PFSK-1 (cell line): ENCODE data around the gene CTXN3.

ENCODE experiments used
- FOXP2 ChIP-seq: optimal IDR thresholded peaks from 2 replicates; pipeline ENCODE3; 2011; ENCODE audit warnings: borderline replicate concordance, control low read depth, inconsistent platforms; ENCODE audit not compliant: insufficient read depth; ENCODE audit errors: extremely low read length, extremely low read depth
- POLR2AphosphoS5 ChIP-seq: IDR thresholded peaks from 2 replicates; pipeline ENCODE4 v1.6.1; 2012; ENCODE audit warnings: low read depth, mild to moderate bottlenecking, control low read depth, low read length, moderate library complexity
- REST ChIP-seq, 2 experiments: IDR thresholded peaks; 2 replicates each; pipeline versions ENCODE4 v1.6.1 to v1.8.0; 2011 to 2012; ENCODE audit warnings: low read depth in 2 of 2, low read length in 2 of 2, control low read depth in 1 of 2, inconsistent platforms in 1 of 2, mild to moderate bottlenecking in 1 of 2, moderate library complexity in 1 of 2; ENCODE audit not compliant: insufficient read depth in 1 of 2
- SIN3A ChIP-seq: IDR thresholded peaks from 2 replicates; pipeline ENCODE4 v1.6.1; 2012; ENCODE audit warnings: mild to moderate bottlenecking, low read length, moderate library complexity, borderline replicate concordance; ENCODE audit not compliant: insufficient read depth
- TAF1 ChIP-seq: IDR thresholded peaks from 2 replicates; pipeline ENCODE4 v1.6.1; 2012; ENCODE audit warnings: low read length, control low read depth, borderline replicate concordance; ENCODE audit not compliant: insufficient read depth

CTXN3 gene

GRCh38 chr5:127602481-127602880 lies 46.4 kb upstream of the CTXN3 start:
- TF ChIP-seq FOXP2: no peak
- no peak for TF ChIP-seq SIN3A
- no peak for TF ChIP-seq REST (IDR thresholded peaks at IDR 0.05; ENCODE audit: insufficient read depth in 1 of 2, low read depth in 2 of 2, low read length in 2 of 2)
- TF ChIP-seq TAF1: no peak
- no peak for TF ChIP-seq POLR2AphosphoS5

- TF ChIP-seq TAF1 (no peak), FOXP2 (no peak), SIN3A (no peak), REST (IDR thresholded peaks at IDR 0.05; ENCODE audit: insufficient read depth in 1 of 2, low read depth in 2 of 2, low read length in 2 of 2) (no peak)
Measured at GRCh38 chr5:127602896-127603844, 45.7 kb upstream of the CTXN3 start.

GRCh38 chr5:127608077-127608660 lies 40.7 kb upstream of the CTXN3 start:
- TF ChIP-seq FOXP2 (no peak), SIN3A (no peak)

GRCh38 chr5:127609011-127609410 lies 39.9 kb upstream of the CTXN3 start:
- TF ChIP-seq FOXP2: no peak
- no peak for TF ChIP-seq POLR2AphosphoS5
- no peak for TF ChIP-seq TAF1
- no peak for TF ChIP-seq SIN3A
- no peak for TF ChIP-seq REST (IDR thresholded peaks at IDR 0.05; ENCODE audit: insufficient read depth in 1 of 2, low read depth in 2 of 2, low read length in 2 of 2)

- TF ChIP-seq FOXP2: no peak
- no peak for TF ChIP-seq REST (IDR thresholded peaks at IDR 0.05; ENCODE audit: insufficient read depth in 1 of 2, low read depth in 2 of 2, low read length in 2 of 2)
- TF ChIP-seq TAF1: no peak
- TF ChIP-seq SIN3A: no peak
- no peak for TF ChIP-seq POLR2AphosphoS5
Measured at GRCh38 chr5:127609957-127610356, 38.9 kb upstream of the CTXN3 start.
